PFSK-1 (cell line): Measurements from ENCODE around the gene MST1.

Experiments used
- FOXP2 ChIP-seq: optimal IDR thresholded peaks from 2 replicates; pipeline ENCODE3; 2011; ENCODE audit warnings: borderline replicate concordance, control low read depth, inconsistent platforms; ENCODE audit not compliant: insufficient read depth; ENCODE audit errors: extremely low read length, extremely low read depth
- POLR2AphosphoS5 ChIP-seq: IDR thresholded peaks from 2 replicates; pipeline ENCODE4 v1.6.1; 2012; ENCODE audit warnings: low read depth, mild to moderate bottlenecking, control low read depth, low read length, moderate library complexity
- SIN3A ChIP-seq: IDR thresholded peaks from 2 replicates; pipeline ENCODE4 v1.6.1; 2012; ENCODE audit warnings: mild to moderate bottlenecking, low read length, moderate library complexity, borderline replicate concordance; ENCODE audit not compliant: insufficient read depth
- TAF1 ChIP-seq: IDR thresholded peaks from 2 replicates; pipeline ENCODE4 v1.6.1; 2012; ENCODE audit warnings: low read length, control low read depth, borderline replicate concordance; ENCODE audit not compliant: insufficient read depth
- TF ChIP-seq, protein P1 (sequence below), 2 experiments: IDR thresholded peaks; 2 replicates each; pipeline versions ENCODE4 v1.6.1 to v1.8.0; 2011 to 2012; ENCODE audit warnings: low read depth in 2 of 2, low read length in 2 of 2, control low read depth in 1 of 2, inconsistent platforms in 1 of 2, mild to moderate bottlenecking in 1 of 2, moderate library complexity in 1 of 2; ENCODE audit not compliant: insufficient read depth in 1 of 2

Gene MST1

DNA sequence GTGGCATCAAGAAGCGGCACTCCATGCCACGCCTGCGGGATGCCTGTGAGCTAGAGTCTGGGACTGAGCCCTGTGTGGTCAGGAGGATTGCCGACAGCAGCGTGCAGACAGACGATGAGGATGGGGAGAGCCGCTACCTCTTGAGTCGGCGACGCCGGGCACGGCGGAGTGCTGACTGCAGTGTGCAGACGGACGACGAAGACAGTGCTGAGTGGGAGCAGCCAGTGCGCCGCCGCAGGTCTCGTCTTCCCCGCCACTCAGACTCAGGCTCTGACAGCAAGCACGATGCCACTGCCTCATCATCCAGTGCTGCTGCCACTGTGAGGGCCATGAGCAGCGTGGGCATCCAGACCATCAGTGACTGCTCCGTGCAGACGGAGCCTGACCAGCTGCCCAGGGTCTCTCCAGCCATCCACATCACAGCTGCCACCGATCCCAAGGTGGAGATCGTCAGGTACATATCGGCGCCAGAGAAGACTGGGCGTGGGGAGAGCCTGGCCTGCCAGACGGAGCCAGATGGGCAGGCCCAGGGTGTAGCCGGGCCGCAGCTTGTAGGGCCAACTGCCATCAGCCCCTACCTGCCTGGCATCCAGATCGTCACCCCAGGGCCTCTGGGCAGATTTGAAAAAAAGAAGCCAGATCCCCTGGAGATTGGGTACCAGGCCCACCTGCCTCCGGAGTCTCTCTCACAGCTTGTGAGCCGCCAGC is 31.9 kb downstream of the MST1 start:
- TF ChIP-seq SIN3A (no peak), POLR2AphosphoS5 (no peak), FOXP2 (no peak), TAF1 (no peak)
- TF ChIP-seq, protein P1, sequence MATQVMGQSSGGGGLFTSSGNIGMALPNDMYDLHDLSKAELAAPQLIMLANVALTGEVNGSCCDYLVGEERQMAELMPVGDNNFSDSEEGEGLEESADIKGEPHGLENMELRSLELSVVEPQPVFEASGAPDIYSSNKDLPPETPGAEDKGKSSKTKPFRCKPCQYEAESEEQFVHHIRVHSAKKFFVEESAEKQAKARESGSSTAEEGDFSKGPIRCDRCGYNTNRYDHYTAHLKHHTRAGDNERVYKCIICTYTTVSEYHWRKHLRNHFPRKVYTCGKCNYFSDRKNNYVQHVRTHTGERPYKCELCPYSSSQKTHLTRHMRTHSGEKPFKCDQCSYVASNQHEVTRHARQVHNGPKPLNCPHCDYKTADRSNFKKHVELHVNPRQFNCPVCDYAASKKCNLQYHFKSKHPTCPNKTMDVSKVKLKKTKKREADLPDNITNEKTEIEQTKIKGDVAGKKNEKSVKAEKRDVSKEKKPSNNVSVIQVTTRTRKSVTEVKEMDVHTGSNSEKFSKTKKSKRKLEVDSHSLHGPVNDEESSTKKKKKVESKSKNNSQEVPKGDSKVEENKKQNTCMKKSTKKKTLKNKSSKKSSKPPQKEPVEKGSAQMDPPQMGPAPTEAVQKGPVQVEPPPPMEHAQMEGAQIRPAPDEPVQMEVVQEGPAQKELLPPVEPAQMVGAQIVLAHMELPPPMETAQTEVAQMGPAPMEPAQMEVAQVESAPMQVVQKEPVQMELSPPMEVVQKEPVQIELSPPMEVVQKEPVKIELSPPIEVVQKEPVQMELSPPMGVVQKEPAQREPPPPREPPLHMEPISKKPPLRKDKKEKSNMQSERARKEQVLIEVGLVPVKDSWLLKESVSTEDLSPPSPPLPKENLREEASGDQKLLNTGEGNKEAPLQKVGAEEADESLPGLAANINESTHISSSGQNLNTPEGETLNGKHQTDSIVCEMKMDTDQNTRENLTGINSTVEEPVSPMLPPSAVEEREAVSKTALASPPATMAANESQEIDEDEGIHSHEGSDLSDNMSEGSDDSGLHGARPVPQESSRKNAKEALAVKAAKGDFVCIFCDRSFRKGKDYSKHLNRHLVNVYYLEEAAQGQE (IDR thresholded peaks at IDR 0.05; ENCODE audit: insufficient read depth in 1 of 2, low read depth in 2 of 2, low read length in 2 of 2), result no peak

DNA sequence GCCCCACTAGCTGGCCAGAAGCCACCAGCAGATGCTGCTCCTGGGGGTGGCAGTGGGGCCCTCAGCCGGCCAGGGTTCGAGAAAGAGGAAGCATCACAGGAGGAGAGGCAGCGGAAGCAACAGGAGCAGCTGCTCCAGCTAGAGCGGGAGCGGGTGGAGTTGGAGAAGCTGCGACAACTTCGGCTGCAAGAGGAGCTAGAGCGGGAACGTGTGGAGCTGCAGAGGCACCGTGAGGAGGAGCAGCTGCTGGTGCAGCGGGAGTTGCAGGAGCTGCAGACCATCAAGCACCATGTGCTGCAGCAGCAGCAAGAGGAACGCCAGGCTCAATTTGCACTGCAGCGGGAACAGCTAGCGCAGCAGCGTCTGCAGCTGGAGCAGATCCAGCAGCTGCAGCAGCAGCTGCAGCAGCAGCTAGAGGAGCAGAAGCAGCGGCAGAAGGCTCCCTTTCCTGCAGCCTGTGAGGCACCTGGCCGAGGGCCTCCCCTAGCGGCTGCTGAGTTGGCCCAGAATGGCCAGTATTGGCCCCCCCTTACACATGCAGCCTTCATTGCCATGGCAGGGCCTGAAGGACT is 32.6 kb downstream of the MST1 start:
- TF ChIP-seq POLR2AphosphoS5 (no peak), TAF1 (no peak), FOXP2 (no peak), SIN3A (no peak)
- TF ChIP-seq, protein P1 (IDR thresholded peaks at IDR 0.05; ENCODE audit: insufficient read depth in 1 of 2, low read depth in 2 of 2, low read length in 2 of 2), result no peak

DNA sequence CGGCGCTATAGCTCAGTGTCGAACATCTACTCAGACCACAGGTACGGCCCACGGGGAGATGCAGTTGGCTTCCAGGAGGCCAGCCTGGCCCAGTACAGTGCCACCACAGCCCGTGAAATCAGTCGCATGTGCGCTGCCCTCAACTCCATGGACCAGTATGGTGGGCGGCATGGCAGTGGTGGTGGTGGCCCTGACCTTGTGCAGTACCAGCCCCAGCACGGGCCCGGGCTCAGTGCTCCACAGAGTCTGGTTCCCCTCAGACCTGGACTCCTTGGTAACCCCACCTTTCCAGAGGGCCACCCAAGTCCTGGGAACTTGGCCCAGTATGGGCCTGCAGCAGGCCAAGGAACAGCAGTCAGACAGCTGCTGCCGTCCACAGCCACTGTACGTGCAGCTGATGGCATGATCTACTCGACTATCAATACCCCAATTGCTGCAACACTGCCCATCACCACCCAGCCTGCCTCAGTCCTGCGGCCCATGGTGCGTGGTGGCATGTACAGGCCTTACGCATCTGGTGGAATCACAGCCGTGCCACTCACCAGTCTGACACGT is 33.5 kb downstream of the MST1 start:
- TF ChIP-seq, protein P1 (IDR thresholded peaks at IDR 0.05; ENCODE audit: insufficient read depth in 1 of 2, low read depth in 2 of 2, low read length in 2 of 2), result no peak
- TF ChIP-seq SIN3A (no peak), POLR2AphosphoS5 (no peak), TAF1 (no peak), FOXP2 (no peak)

DNA sequence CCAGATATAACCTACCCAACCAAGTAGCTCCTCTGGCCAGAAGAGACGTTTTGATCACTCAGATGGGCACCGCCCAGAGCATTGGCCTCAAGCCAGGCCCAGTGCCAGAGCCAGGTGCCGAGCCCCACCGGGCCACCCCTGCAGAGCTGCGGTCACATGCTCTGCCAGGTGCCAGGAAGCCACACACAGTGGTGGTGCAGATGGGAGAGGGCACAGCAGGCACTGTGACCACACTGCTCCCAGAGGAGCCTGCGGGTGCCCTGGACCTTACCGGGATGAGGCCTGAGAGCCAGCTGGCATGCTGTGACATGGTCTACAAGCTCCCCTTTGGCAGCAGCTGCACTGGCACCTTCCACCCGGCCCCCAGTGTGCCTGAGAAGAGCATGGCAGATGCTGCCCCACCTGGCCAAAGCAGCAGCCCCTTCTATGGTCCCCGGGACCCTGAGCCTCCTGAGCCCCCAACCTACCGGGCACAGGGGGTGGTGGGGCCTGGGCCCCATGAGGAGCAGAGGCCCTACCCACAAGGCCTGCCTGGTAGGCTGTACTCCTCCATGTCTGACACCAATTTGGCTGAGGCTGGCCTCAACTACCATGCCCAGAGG is 34.2 kb downstream of the MST1 start:
- TF ChIP-seq, protein P1 (IDR thresholded peaks at IDR 0.05; ENCODE audit: insufficient read depth in 1 of 2, low read depth in 2 of 2, low read length in 2 of 2), result no peak
- TF ChIP-seq SIN3A (no peak), TAF1 (no peak), POLR2AphosphoS5 (no peak), FOXP2 (no peak)
